Measurements from ENCODE around the gene LRRC28. TPM values are rescaled to one million over a fixed set of nuclear protein-coding genes. Genes with fewer than 3 reads are reported as not detected.
A peak's percentile ranks its signal among the peaks of the same experiment; 100 is the strongest.

The LRRC28 gene
- total and polyA plus RNA-seq, 9 of the 15 experiments (the other 6 are each of a cell fraction or from before 2014, with no cell fraction given), result 5.5 to 17.4 (median 7.9) TPM

DNA sequence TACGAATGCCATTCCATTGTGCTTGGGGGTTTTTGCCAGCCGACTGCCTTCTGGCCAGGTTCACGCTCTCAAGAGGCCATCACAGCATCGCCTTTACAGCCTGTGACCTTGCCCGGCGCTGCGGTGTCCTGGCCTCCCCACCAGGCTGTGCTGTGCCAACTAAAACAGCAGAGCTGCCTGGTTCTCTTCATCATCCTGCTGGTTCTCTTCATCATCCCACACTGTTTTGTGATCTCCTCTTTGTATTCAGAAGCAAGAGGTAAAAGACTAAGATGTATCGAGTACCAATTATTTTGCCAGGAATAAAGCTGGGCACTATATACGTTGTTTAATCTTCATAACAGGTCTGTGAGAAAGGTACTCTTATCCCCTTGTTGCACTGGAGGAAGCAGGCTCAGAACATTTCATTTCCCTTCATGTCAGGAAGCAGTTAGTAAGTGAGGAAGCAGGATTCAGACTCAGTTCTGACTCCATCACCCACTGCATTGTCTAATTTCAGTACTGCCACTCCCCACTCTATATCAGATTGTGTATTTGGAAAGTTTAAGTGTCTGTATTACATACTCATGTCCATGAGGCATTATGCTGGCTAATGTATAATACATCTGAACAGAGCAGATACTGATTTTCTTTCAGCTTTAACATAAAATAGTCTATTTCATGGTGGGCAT lies 92.7 kb downstream of the LRRC28 start:
- CTCF ChIA-PET (ENCODE audit: low intra/inter-chr PET ratio), result no interaction called here

More for the DNA sequence above, 92.7 kb downstream of the LRRC28 start:
- intact Hi-C loops (cut with micrococcal nuclease) (no loop called here), in situ Hi-C loops (cut with MboI) (no loop called here)
- H3K36me3 ChIP-seq (ENCODE audit: control insufficient read depth, insufficient read depth, low read length), result no peaks in the 10 kb centered on the region
- 22% methylated on average over 9 of the region's 9 CpGs for WGBS (ENCODE audit: insufficient coverage, low coverage, missing lambda C conversion rate)
- no peak overlapping the region for H3K9ac ChIP-seq (ENCODE audit: insufficient read depth in 1 of 2, low read depth in 2 of 2, low read length in 2 of 2)
- no peaks in the 10 kb centered on the region for H3K9me1 ChIP-seq (ENCODE audit: control insufficient read depth, insufficient read depth, low read length)
- H4K20me1 ChIP-seq (replicated peaks; ENCODE audit: control insufficient read depth, insufficient read depth, low read length), result no peaks in the 10 kb centered on the region
- H3K27me3 ChIP-seq (ENCODE audit: control insufficient read depth in 2 of 2, insufficient read depth in 2 of 2, low read length in 2 of 2), result no peaks in the 10 kb centered on the region
- H3K4me3 ChIP-seq, result no peak overlapping the region
- POLR2A ChIA-PET, result no interaction called here
- no peak overlapping the region for H3K4me2 ChIP-seq (ENCODE audit: insufficient read depth, low read length)
- H3K9me3 ChIP-seq (replicated peaks; ENCODE audit: control insufficient read depth, insufficient read depth, low read depth, low read length), result no peaks in the 10 kb centered on the region
- TF ChIP-seq RAD21 (CRISPR knock-in tag; conservative IDR thresholded peaks at IDR 0.05 in 1 of 2, IDR thresholded peaks at IDR 0.05 in 1 of 2), result peak in 1 of 2 experiments; percentile 32; a peak in 1 of 4 replicates
- no peak for TF ChIP-seq HOMEZ (CRISPR knock-in tag; IDR thresholded peaks at IDR 0.05)
- TF ChIP-seq, protein P1, sequence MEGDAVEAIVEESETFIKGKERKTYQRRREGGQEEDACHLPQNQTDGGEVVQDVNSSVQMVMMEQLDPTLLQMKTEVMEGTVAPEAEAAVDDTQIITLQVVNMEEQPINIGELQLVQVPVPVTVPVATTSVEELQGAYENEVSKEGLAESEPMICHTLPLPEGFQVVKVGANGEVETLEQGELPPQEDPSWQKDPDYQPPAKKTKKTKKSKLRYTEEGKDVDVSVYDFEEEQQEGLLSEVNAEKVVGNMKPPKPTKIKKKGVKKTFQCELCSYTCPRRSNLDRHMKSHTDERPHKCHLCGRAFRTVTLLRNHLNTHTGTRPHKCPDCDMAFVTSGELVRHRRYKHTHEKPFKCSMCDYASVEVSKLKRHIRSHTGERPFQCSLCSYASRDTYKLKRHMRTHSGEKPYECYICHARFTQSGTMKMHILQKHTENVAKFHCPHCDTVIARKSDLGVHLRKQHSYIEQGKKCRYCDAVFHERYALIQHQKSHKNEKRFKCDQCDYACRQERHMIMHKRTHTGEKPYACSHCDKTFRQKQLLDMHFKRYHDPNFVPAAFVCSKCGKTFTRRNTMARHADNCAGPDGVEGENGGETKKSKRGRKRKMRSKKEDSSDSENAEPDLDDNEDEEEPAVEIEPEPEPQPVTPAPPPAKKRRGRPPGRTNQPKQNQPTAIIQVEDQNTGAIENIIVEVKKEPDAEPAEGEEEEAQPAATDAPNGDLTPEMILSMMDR (IDR thresholded peaks at IDR 0.05 in 2 of 3, conservative IDR thresholded peaks at IDR 0.05 in 1 of 3; ENCODE audit: insufficient read depth in 2 of 3, low read depth in 1 of 3, low read length in 3 of 3), result peak; percentile 17 to 39 (median 33); a peak in 4 of 6 replicates
- FAIRE-seq (no peak), DNase-seq (ENCODE audit: extremely low read depth in 1 of 4, low spot score in 3 of 4) (no peak), ATAC-seq (peak; percentile 68; the same call in 2 of the 3 replicates)
- no peaks in the 10 kb centered on the region for H3K79me2 ChIP-seq (ENCODE audit: control insufficient read depth, insufficient read depth, low read length)
- no TSS peak for BruUV-seq (replicated peaks)
- no peak overlapping the region for H2AFZ ChIP-seq (ENCODE audit: low read depth, low read length)
- no peaks in the 10 kb centered on the region for H3K4me1 ChIP-seq (replicated peaks in 1 of 2; ENCODE audit: control insufficient read depth in 2 of 2, insufficient read depth in 2 of 2, low read length in 2 of 2)
- no peak overlapping the region for H3K27ac ChIP-seq (ENCODE audit: extremely low read depth, low read depth, low read length)

All from K562 (cell line).